Upper lobe of left lung (tissue), 6 donors: Measurements from ENCODE around the gene LMO7. TPM values are rescaled to one million over a fixed set of nuclear protein-coding genes. Genes with fewer than 3 reads are reported as not detected.

ENCODE experiments used
- ATAC-seq, 2 donors: fragments of 200-7000 bp; cut with Tn5 transposase; one replicate each; pipeline ENCODE4 v1.9.1; 2022; ENCODE audit warnings: mild to moderate bottlenecking in 2 of 2, moderate library complexity in 2 of 2; ENCODE audit not compliant: low FRiP score in 2 of 2
- DNase-seq, 2 donors: peaks; one replicate each; pipeline ENCODE4 v3.0.0-alpha.2; 2019 to 2020
- H3K27ac ChIP-seq, 4 donors: fragments of 200-600 bp; sonication (generic); one replicate each; pipeline ENCODE4 v1.5.1; 2016 to 2019
- H3K27me3 ChIP-seq, 4 donors: fragments of 200-600 bp; sonication (generic); one replicate each; pipeline ENCODE4 v1.5.1; 2017 to 2019
- H3K36me3 ChIP-seq, 4 donors: fragments of 200-600 bp; sonication (generic); one replicate each; pipeline ENCODE4 v1.5.1; 2016 to 2019
- H3K4me1 ChIP-seq, 4 donors: fragments of 200-600 bp; sonication (generic); one replicate each; pipeline ENCODE4 v1.5.1; 2018 to 2019
- H3K4me3 ChIP-seq, 4 donors: fragments of 200-600 bp; sonication (generic); one replicate each; pipeline ENCODE4 v1.5.1; 2017 to 2019; ENCODE audit warnings: mild to moderate bottlenecking in 2 of 4, moderate library complexity in 1 of 4
- H3K9me3 ChIP-seq, 4 donors: fragments of 200-600 bp; sonication (generic); one replicate each; pipeline ENCODE4 v1.5.1; 2018 to 2019
- CTCF ChIP-seq, 6 experiments: fragments of 450-650 bp in 4 of 6; fragments of 200-600 bp in 2 of 6; sonication (generic) in 2 of 6; IDR thresholded peaks; one replicate each; pipeline ENCODE4 v1.5.1; 2016 to 2019; ENCODE audit warnings: antibody characterized with exemption in 6 of 6
- EP300 ChIP-seq, 4 donors: sonication (generic); formaldehyde crosslinking; IDR thresholded peaks; one replicate each; pipeline ENCODE4 v1.5.1; 2017; ENCODE audit warnings: antibody characterized with exemption in 4 of 4, control low read depth in 2 of 4
- POLR2A ChIP-seq, 4 donors: fragments of 450-650 bp; IDR thresholded peaks; one replicate each; pipeline ENCODE4 v1.5.1; 2016 to 2017; ENCODE audit warnings: antibody characterized with exemption in 4 of 4, mild to moderate bottlenecking in 2 of 4
- POLR2AphosphoS5 ChIP-seq, 2 donors: sonication (generic); formaldehyde crosslinking; IDR thresholded peaks; one replicate each; pipeline ENCODE4 v1.5.1; 2017; ENCODE audit warnings: antibody characterized with exemption in 2 of 2
- WGBS, 2 donors: methylation state at CpG; one replicate each; pipeline ENCODE4 v1.1.5; 2017 to 2018; 5-methylcytosine and 5-hydroxymethylcytosine counted together
- total RNA-seq, 6 donors: library from RNA; depleted of rRNA in 4 of 6; stranded (reverse); fragments of >200 nt in 4 of 6; gene quantifications; one replicate each; pipeline versions ENCODE4 v1.1.0 to v1.2.1, GENCODE V29; 2016 to 2021
- donor health status: DM: no; HTN: no; CAD: no; lungs with moderate emphysema.
- donor health status: DM: no; HTN: yes; CAD: no; lungs with severe emphysema.

The LMO7 gene
- total RNA-seq, 6 donors from 2014 or later: 327 to 1,155 (median 811) TPM

GRCh38 chr13:75803164-75803611, 167.1 kb downstream of the LMO7 start:
- no peak for TF ChIP-seq POLR2AphosphoS5 (IDR thresholded peaks at IDR 0.05)
- TF ChIP-seq EP300 (IDR thresholded peaks at IDR 0.05): no peak
- no peak for TF ChIP-seq POLR2A (IDR thresholded peaks at IDR 0.05)
- no peak for TF ChIP-seq CTCF (IDR thresholded peaks at IDR 0.05)
- Histone ChIP-seq H3K4me3 (no peak overlapping the region), H3K4me1 (peaks cover under 1 to 12% (median 7%) of the 10 kb centered on the region in 4 donors), H3K27me3 (no peaks in the 10 kb centered on the region), H3K36me3 (peaks cover 0 to 35% (median 4%) of the 10 kb centered on the region in 4 donors), H3K27ac (peak overlapping the region in 3 of 4 donors; percentile 2 to 56 (median 28)), H3K9me3 (no peaks in the 10 kb centered on the region)
- 12 to 42% methylated on average over 1 of the region's 1 CpG for WGBS, 2 donors
- ATAC-seq (peak in 1 of 2 donors; percentile 19), DNase-seq (no peak)

GRCh38 chr13:75804054-75804453, 167.9 kb downstream of the LMO7 start:
- Histone ChIP-seq H3K27ac (no peak overlapping the region), H3K4me3 (no peak overlapping the region), H3K27me3 (no peaks in the 10 kb centered on the region), H3K36me3 (peaks cover 0 to 35% (median 4%) of the 10 kb centered on the region in 4 donors), H3K4me1 (peaks cover 0 to 12% (median 7%) of the 10 kb centered on the region in 4 donors), H3K9me3 (no peaks in the 10 kb centered on the region)
- ATAC-seq (no peak), DNase-seq (no peak)
- TF ChIP-seq POLR2A (IDR thresholded peaks at IDR 0.05) (no peak), CTCF (IDR thresholded peaks at IDR 0.05) (no peak), EP300 (IDR thresholded peaks at IDR 0.05) (no peak), POLR2AphosphoS5 (IDR thresholded peaks at IDR 0.05) (no peak)
- 87% methylated on average over 10 of the region's 10 CpGs for WGBS, 2 donors

GRCh38 chr13:75804605-75805004, 168.5 kb downstream of the LMO7 start:
- peaks cover 0 to 35% (median 4%) of the 10 kb centered on the region in 4 donors for H3K36me3 ChIP-seq
- TF ChIP-seq POLR2AphosphoS5 (IDR thresholded peaks at IDR 0.05) (no peak), POLR2A (IDR thresholded peaks at IDR 0.05) (no peak), EP300 (IDR thresholded peaks at IDR 0.05) (no peak), CTCF (IDR thresholded peaks at IDR 0.05) (no peak)

GRCh38 chr13:75806117-75806516, 170.0 kb downstream of the LMO7 start:
- no peak for ATAC-seq
- H3K4me3 ChIP-seq: no peak overlapping the region
- 93 to 100% methylated on average over 5 to 6 of the region's 7 CpGs for WGBS, 2 donors

More at GRCh38 chr13:75804605-75805004, 168.5 kb downstream of the LMO7 start:
- WGBS, 2 donors: 74 to 87% methylated on average over 4 of the region's 4 CpGs
- H3K27ac ChIP-seq: no peak overlapping the region
- ATAC-seq (no peak), DNase-seq (no peak)
- no peaks in the 10 kb centered on the region for H3K9me3 ChIP-seq
- no peaks in the 10 kb centered on the region for H3K27me3 ChIP-seq
- no peak overlapping the region for H3K4me3 ChIP-seq
- H3K4me1 ChIP-seq: peaks cover 0 to 12% (median 7%) of the 10 kb centered on the region in 4 donors

More at GRCh38 chr13:75806117-75806516, 170.0 kb downstream of the LMO7 start:
- H3K27ac ChIP-seq: no peak overlapping the region
- peak in 1 of 2 donors; percentile 21 for DNase-seq
- H3K9me3 ChIP-seq: no peaks in the 10 kb centered on the region
- H3K27me3 ChIP-seq: no peaks in the 10 kb centered on the region
- peaks cover 0 to 15% (median 7%) of the 10 kb centered on the region in 4 donors for H3K4me1 ChIP-seq
- H3K36me3 ChIP-seq: peaks cover 0 to 35% (median 4%) of the 10 kb centered on the region in 4 donors
- no peak for TF ChIP-seq POLR2A (IDR thresholded peaks at IDR 0.05)
- no peak for TF ChIP-seq POLR2AphosphoS5 (IDR thresholded peaks at IDR 0.05)
- no peak for TF ChIP-seq CTCF (IDR thresholded peaks at IDR 0.05)
- no peak for TF ChIP-seq EP300 (IDR thresholded peaks at IDR 0.05)
